Right renal cortex interstitium (tissue), 3 donors: Measurements from ENCODE around the gene IMMP2L. TPM values are rescaled to one million over a fixed set of nuclear protein-coding genes. Genes with fewer than 3 reads are reported as not detected.

ENCODE experiments used
- DNase-seq, 3 donors: peaks; one replicate each; pipeline ENCODE4 v3.0.0-alpha.2; 2013; ENCODE audit warnings: low read depth in 3 of 3, low spot score in 2 of 3
- polyA plus RNA-seq, 3 donors: library from polyadenylated mRNA; unstranded; fragments of 120-200 nt; gene quantifications; one replicate each; pipeline ENCODE4 v1.2.1, GENCODE V29; 2013; ENCODE audit not compliant: insufficient read length in 3 of 3

Gene IMMP2L
- polyA plus RNA-seq, 3 donors, result 34.9 to 48.2 (median 45.7) TPM

DNA sequence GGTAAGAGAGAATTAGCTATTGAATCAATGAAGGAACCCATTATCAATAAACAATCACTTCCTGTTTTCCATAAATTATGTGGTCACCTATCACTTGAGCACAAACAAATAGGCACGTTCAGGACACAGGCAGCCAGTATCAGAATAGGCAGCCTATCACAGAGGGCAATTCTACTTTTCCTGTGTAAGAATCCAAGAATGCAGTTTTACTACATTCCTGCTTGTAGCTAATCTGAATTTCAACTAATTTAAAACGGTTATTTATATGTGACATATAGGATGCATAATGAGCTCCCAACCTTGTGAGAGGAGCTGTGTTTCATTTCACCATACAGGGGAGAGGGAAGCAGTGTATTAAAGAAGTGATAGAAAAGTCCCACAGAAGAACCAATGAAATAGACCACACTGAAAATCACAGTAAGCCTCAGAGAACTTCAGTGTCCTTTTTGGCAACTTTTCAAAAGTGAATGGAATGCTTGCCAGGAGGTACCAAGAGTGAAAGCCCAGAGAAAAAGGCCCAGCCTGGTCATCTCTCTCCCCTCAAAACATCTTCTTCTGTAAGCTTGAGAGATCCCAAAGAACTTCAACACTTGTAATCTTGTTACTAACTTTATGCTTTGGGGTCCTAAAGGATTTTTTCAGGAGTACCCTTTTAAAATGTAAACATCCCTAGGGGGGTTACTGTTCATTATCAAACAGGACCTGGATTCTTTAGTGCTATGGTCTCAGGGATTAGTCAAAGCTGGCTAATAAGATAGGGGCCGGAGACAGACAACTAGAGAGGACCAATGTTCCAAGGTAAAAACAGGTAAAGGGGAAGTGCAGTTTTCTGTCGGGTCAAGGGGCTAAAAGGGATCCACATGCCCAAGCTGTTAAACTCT lies 1.3 kb downstream of the IMMP2L start:
- peak in 1 of 3 donors; percentile 23 for DNase-seq

GRCh38 chr7:111558991-111559390 lies 3.3 kb downstream of the IMMP2L start:
- DNase-seq, result no peak

GRCh38 chr7:111556977-111557376 lies 5.3 kb downstream of the IMMP2L start:
- no peak for DNase-seq

- no peak for DNase-seq
Observed at GRCh38 chr7:111554086-111554485, 8.2 kb downstream of the IMMP2L start.

DNA sequence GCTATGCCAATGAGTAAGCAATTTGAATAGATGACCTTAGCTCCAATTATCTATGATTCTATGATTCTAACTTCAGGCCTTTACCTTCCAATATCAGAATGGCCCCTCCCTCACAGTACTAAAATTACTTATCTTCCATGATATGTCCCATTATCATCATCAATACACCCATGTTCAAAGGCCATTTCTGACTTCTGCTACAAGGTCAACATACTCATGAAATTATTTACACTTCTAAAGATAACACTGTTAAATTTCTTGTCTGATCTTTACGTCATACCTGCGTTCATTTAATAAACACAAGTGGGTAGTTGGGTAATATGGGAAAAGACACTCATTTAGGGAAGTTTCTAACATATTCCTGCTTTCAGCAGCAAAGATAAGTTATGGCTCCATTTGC lies 21.2 kb downstream of the IMMP2L start:
- no peak for DNase-seq

DNA sequence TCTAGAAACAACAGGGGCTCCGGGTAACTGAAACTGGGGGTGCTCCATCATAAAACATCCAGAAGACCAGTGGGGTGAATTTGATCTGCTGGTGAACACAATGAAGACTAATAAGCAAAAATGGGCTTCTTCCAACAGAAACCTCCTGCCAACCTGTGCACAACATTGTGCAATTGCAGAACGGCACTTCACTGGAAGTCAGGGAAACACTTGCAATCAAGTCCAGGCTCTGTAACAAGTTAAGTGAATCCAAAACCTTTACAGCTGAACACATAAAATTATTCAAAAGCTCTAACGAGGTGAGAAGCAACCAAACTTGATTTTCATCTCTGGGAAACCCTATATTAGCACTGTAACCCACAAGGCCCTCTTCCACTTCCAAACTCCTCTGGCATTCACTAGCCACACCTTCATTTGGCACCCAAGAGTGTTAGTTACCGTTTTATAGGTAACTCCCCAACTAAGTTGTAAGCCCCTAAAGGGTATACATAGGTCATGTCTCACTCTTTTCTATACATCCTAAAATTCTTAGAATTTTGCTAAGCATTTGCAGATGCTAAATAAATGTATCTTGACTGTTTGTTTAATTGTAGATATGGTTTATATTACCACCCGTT lies 22.0 kb downstream of the IMMP2L start:
- DNase-seq, result no peak

DNA sequence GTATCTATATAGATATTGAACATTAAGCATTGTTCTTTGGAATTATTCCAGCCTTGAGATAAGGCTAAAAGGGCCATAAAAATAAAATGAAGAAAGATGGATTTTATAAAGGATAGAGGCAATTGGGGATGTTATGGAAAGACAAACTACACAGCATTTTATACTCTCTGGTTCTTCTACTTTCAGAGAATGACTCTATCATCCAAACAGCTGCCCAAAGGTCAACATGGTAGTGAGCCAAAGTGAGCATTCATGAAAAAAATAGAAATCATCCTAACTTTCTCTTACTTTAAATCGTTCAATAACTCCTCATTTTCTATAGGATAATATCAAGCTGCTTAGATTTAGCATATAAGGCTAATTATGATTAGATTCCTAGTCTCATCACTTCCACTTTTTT lies 25.2 kb downstream of the IMMP2L start:
- no peak for DNase-seq

GRCh38 chr7:111535142-111535870 lies 27.0 kb downstream of the IMMP2L start:
- DNase-seq, result no peak

- no peak for DNase-seq
Observed at GRCh38 chr7:111532625-111533024, 29.7 kb downstream of the IMMP2L start.

DNA sequence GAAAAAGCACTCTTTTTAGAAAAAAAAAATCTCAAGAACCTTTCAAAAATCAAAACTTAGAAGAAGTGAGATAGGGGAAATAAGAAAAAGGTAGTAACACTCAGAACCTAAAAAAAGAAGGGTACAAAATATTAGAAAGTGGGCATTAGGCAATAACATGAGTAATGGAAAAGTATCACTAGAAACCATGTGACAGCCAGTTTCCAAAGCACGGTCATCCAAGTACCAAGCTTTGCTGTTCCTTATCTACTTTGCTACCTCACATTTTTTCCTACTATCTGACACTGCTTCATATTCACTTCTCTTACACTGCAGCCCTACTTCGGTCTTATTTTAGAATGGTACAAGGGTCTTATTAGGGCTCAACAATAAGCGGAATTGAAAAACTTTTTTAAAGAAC lies 30.3 kb downstream of the IMMP2L start:
- DNase-seq, result no peak

- no peak for DNase-seq
Observed at GRCh38 chr7:111530356-111530668, 32.0 kb downstream of the IMMP2L start.

- no peak for DNase-seq
Observed at GRCh38 chr7:111529507-111530355, 32.6 kb downstream of the IMMP2L start.

DNA sequence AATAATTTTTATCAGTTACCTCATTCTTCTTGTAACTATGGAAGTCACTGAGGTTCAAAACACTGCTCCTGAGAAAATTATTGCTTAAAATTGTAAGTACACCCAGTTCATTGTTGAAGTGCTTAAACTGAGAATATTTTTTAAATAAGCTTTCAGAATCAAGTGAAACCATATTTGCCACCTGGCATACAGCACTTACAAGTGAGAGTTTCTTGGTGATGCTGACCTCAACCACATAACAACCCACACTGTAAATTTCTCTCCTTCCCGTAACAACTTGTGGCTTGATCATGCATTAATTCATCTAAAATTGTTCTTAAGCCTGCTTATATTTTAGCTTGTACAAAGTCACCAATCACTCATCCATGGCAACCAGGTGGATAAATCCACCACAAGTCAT lies 34.0 kb downstream of the IMMP2L start:
- no peak for DNase-seq

DNA sequence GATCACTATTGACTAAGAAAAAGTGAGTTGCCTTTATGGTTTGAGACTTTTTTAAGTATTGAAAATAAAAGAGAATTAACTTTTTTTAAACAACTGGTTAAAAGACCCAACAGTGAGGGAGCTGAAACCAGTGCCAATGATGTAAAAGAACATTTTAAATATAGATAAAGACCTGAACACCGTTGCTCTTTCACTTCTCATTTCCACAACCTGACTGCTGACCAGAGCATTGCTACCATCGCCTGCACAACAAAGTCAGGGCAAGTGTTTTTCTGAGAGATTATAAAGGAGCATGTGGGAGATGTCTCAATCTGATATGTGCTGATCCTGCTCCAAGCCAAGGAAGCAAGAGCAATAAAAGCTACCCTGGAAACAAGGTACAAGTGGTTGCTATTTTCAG lies 34.7 kb downstream of the IMMP2L start:
- no peak for DNase-seq

GRCh38 chr7:111525100-111525499 lies 37.2 kb downstream of the IMMP2L start:
- DNase-seq, result no peak

- DNase-seq, result no peak
Observed at GRCh38 chr7:111521660-111522059, 40.6 kb downstream of the IMMP2L start.

GRCh38 chr7:111518264-111518663 lies 44.0 kb downstream of the IMMP2L start:
- DNase-seq, result no peak

DNA sequence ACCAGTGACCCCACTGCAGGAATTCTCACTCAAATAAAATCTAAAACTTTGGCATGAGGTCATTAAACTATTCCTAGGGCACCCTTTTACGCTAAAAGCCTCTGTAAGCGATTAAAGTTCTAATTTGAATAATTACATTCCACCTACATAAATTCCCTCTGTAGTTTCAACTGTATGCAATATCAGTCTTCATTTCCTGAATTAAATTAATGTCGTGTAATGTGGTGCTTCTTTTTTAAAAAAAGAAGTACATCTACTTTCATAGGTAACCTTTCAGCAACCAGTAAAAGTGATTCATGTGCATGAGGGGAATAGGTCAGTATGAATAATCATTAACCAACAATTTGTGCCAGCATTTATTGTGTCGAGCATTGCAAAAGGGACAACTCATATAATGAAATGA lies 44.7 kb downstream of the IMMP2L start:
- DNase-seq, result peak; percentile 6 to 38 (median 25)

GRCh38 chr7:111516612-111517011 lies 45.7 kb downstream of the IMMP2L start:
- DNase-seq, result no peak

- DNase-seq, result no peak
Observed at GRCh38 chr7:111513566-111513965, 48.7 kb downstream of the IMMP2L start.

DNA sequence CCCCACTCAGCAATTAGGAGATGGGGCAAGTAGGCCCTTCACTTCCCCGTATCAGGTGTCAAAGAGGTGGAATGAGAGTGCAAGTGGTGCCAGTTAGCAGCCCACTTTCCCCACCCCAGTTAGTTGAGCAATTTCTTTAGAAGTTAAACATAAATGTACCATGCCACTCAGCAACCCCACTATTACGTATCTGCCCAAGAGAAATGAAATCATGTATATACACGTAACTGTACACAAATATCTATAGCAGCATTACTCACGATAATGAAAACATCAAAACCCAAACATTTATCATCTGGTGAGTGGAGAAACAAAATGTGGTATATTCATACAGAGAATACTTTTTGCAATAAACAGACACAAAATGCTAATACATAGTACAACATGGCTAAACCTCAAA lies 50.4 kb downstream of the IMMP2L start:
- no peak for DNase-seq
